ENCODE measurements around the gene SFMBT1. TPM values are rescaled to one million over a fixed set of nuclear protein-coding genes. Genes with fewer than 3 reads are reported as not detected.

SFMBT1 gene
- total RNA-seq, 1 experiment from 2014 or later: 14.3 TPM

- H3K4me3 ChIP-seq: no peak overlapping the region
- TF ChIP-seq EZH2 (IDR thresholded peaks at IDR 0.05; ENCODE audit: low read depth) (no peak), CTCF (conservative IDR thresholded peaks at IDR 0.05) (no peak)
- BruUV-seq (replicated peaks): no TSS peak
- POLR2A ChIA-PET (ENCODE audit: unreplicated experiment): no interaction called here
- no peak overlapping the region for H3K4me2 ChIP-seq
- no peaks in the 10 kb centered on the region for H3F3A ChIP-seq (ENCODE audit: insufficient read depth, low read depth)
- H4K20me1 ChIP-seq (ENCODE audit: insufficient read depth): no peaks in the 10 kb centered on the region
- CTCF ChIA-PET: no interaction called here
- no peaks in the 10 kb centered on the region for H3K36me3 ChIP-seq (ENCODE audit: low read depth)
- no peak overlapping the region for H2AFZ ChIP-seq
- no peaks in the 10 kb centered on the region for H3K9me2 ChIP-seq (ENCODE audit: insufficient read depth)
- no peaks in the 10 kb centered on the region for H3K4me1 ChIP-seq (replicated peaks; ENCODE audit: insufficient read depth)
- H3K27me3 ChIP-seq (ENCODE audit: insufficient read depth, low read depth): no peaks in the 10 kb centered on the region
- DNase-seq: no peak
- H3K79me2 ChIP-seq (ENCODE audit: low read depth): no peaks in the 10 kb centered on the region
- intact Hi-C loops (cut with micrococcal nuclease; ENCODE audit: unreplicated experiment): no loop called here
- H3K27ac ChIP-seq: no peak overlapping the region
- no peaks in the 10 kb centered on the region for H3K9me3 ChIP-seq (ENCODE audit: insufficient read depth, low read depth)
Observed at GRCh38 chr3:52859686-52860423, 186.0 kb downstream of the SFMBT1 start.

- no peak for TF ChIP-seq CTCF (conservative IDR thresholded peaks at IDR 0.05)
- TF ChIP-seq EZH2 (IDR thresholded peaks at IDR 0.05; ENCODE audit: low read depth): no peak
- no peak overlapping the region for H3K4me3 ChIP-seq
- H3K36me3 ChIP-seq (ENCODE audit: low read depth): no peaks in the 10 kb centered on the region
- H3K9me2 ChIP-seq (ENCODE audit: insufficient read depth): no peaks in the 10 kb centered on the region
- no TSS peak for BruUV-seq (replicated peaks)
- no peak for DNase-seq
- no peaks in the 10 kb centered on the region for H3K79me2 ChIP-seq (ENCODE audit: low read depth)
- ChIA-PET CTCF (no interaction called here), POLR2A (ENCODE audit: unreplicated experiment) (no interaction called here)
- H3K27me3 ChIP-seq (ENCODE audit: insufficient read depth, low read depth): no peaks in the 10 kb centered on the region
- no peaks in the 10 kb centered on the region for H4K20me1 ChIP-seq (ENCODE audit: insufficient read depth)
- intact Hi-C loops (cut with micrococcal nuclease; ENCODE audit: unreplicated experiment): no loop called here
- no peaks in the 10 kb centered on the region for H3K4me1 ChIP-seq (replicated peaks; ENCODE audit: insufficient read depth)
- no peak overlapping the region for H2AFZ ChIP-seq
- no peaks in the 10 kb centered on the region for H3K9me3 ChIP-seq (ENCODE audit: insufficient read depth, low read depth)
- H3F3A ChIP-seq (ENCODE audit: insufficient read depth, low read depth): no peaks in the 10 kb centered on the region
- no peak overlapping the region for H3K4me2 ChIP-seq
- no peak overlapping the region for H3K27ac ChIP-seq
Observed at GRCh38 chr3:52857864-52858263, 188.0 kb downstream of the SFMBT1 start.

- no peak overlapping the region for H3K27ac ChIP-seq
- no peaks in the 10 kb centered on the region for H3K27me3 ChIP-seq (ENCODE audit: insufficient read depth, low read depth)
- H3K4me3 ChIP-seq: no peak overlapping the region
- no peaks in the 10 kb centered on the region for H4K20me1 ChIP-seq (ENCODE audit: insufficient read depth)
- H2AFZ ChIP-seq: no peak overlapping the region
- no TSS peak for BruUV-seq (replicated peaks)
- H3K4me1 ChIP-seq (replicated peaks; ENCODE audit: insufficient read depth): no peaks in the 10 kb centered on the region
- ChIA-PET POLR2A (ENCODE audit: unreplicated experiment) (no interaction called here), CTCF (no interaction called here)
- intact Hi-C loops (cut with micrococcal nuclease; ENCODE audit: unreplicated experiment): no loop called here
- H3K9me3 ChIP-seq (ENCODE audit: insufficient read depth, low read depth): no peaks in the 10 kb centered on the region
- TF ChIP-seq CTCF (conservative IDR thresholded peaks at IDR 0.05): no peak
- no peaks in the 10 kb centered on the region for H3K79me2 ChIP-seq (ENCODE audit: low read depth)
- H3K4me2 ChIP-seq: no peak overlapping the region
- no peaks in the 10 kb centered on the region for H3F3A ChIP-seq (ENCODE audit: insufficient read depth, low read depth)
- no peak for DNase-seq
- H3K36me3 ChIP-seq (ENCODE audit: low read depth): no peaks in the 10 kb centered on the region
- no peaks in the 10 kb centered on the region for H3K9me2 ChIP-seq (ENCODE audit: insufficient read depth)
Observed at GRCh38 chr3:52857133-52857532, 188.7 kb downstream of the SFMBT1 start.

Data from PC-9 (cell line).